ENCODE measurements around the gene ATP5F1D. TPM values are rescaled to one million over a fixed set of nuclear protein-coding genes. Genes with fewer than 3 reads are reported as not detected.
"Not testable (repeated sequence)": the region's sequence is repeated elsewhere in the genome, so short reads cannot be mapped to it uniquely, and the experiment has no call there.

The ATP5F1D gene
- total RNA-seq, result 486 TPM
- long read RNA-seq, transcript ATP5F1D-209 (3 exons, 343 nt), result minor isoform, 12 of 545 reads
- long read RNA-seq, transcript ATP5F1D-202 (5 exons, 704 nt), result major isoform, 307 of 545 reads
- long read RNA-seq, transcript ATP5F1D-201 (4 exons, 997 nt), result minor isoform, 195 of 545 reads
- long read RNA-seq, transcript ATP5F1D-203 (3 exons, 1,393 nt), result minor isoform, 6 of 545 reads
- long read RNA-seq, partial matches to known transcripts, result 0 of 545 reads
- long read RNA-seq, other reads (novel, unspliced or antisense), result 12 of 545 reads

- intact Hi-C loops (cut with DNase I), result loop anchor here (5.0 kb wide), 1 partner anchor 314 kb away; the partner anchor contains the start of gene ARID3A
- peak; percentile 98 for DNase-seq (ENCODE audit: low spot score)
Measured at GRCh38 chr19:1241417-1242095, at the start of gene ATP5F1D. Gene ATP5F1D, plus strand, starts transcription at chr19:1241751. Its CDS starts 100 bp downstream, at chr19:1241851.

DNA sequence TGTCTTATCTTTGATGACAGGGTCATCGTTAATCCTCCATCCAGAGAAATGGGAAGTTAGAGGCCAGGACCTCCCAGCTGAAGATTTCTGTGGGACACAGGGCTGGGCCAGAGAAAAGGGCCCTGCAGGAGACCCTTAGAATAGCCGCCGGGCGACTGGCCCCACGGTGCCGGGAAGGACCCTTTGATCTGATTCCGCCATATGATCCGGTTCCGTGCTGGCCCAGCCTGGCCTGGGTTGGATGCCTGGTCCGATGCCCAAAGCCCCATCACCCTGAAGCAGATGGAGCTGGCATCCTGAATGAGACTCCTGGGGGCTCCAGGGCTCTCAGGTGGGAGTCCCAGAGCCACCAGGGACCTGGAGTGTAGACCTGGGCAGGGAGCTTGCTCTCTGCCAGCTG lies 42.0 kb upstream of the ATP5F1D start:
- no peak for DNase-seq (ENCODE audit: low spot score)
- intact Hi-C loops (cut with DNase I), result no loop called here

DNA sequence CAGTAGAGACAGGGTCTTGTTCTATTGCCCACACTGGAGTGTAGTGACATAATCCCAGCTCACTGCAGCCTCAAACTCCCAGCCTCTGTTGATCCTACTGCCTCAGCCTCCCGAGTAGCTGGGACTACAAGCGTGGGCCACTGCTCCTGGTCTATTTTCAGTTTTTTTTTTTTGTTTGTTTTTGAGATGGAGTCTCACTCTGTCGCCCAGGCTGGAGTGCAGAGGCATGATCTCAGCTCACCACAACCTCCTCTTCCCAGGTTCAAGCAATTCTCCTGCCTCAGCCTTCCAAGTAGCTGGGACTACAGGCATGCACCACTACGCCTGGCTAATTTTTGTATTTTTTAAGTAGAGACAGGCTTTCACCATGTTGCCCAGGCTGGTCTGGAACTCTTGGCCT lies 40.9 kb upstream of the ATP5F1D start:
- intact Hi-C loops (cut with DNase I); DNase-seq (ENCODE audit: low spot score): not testable (repeated sequence)

DNA sequence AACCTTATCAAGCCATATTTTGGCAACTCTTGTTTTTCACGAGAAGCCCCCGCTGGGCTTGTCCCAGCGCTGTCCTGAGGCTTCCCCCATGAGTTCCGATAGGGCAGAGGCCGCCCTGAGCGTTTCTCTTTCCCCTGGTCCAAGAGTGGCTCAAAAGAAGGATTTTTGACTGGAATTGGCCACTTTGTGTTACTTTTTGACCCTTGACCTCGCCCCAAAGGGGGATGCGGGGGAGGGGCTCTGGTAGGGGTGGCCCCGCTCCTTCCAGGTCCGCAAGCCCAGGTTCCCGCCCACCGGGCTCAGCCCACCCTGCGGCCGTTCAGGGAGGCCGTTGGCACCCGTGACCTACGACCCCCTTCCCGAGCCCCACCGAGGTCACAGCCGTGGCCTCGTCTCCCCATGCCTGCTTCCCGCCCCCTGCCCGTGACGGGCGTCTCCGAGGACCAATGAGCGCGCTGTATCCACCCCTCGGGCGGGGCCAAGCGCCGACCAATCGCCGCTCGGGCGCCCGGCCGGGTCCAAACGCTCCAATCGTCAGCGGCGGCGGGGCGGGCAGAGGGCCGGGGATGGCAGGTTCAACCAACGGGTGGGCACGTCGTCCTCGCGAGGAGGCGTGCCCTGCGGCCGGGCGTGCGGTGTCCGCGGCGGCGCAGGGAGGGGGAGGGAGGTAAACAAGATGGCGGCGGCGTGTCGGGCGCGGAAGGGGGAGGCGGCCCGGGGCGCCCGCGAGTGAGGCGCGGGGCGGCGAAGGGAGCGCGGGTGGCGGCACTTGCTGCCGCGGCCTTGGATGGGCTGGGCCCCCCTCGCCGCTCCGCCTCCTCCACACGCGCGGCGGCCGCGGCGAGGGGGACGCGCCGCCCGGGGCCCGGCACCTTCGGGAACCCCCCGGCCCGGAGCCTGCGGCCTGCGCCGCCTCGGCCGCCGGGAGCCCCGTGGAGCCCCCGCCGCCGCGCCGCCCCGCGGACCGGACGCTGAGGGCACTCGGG lies 36.1 kb upstream of the ATP5F1D start, which contains the start of gene STK11:
Gene STK11 (plus strand): TSS at position 665 of the 986 bp plus-strand sequence. CDS start 1,136 bp downstream, outside the sequence.
- DNase-seq (ENCODE audit: low spot score), result peak; percentile 100
- intact Hi-C loops (cut with DNase I), result no loop called here

- DNase-seq (ENCODE audit: low spot score), result no peak
- intact Hi-C loops (cut with DNase I), result no loop called here
Measured at GRCh38 chr19:1206150-1206863, 35.2 kb upstream of the ATP5F1D start.

- no peak for DNase-seq (ENCODE audit: low spot score)
- intact Hi-C loops (cut with DNase I), result no loop called here
Measured at GRCh38 chr19:1206864-1207450, 34.6 kb upstream of the ATP5F1D start.

- DNase-seq (ENCODE audit: low spot score); intact Hi-C loops (cut with DNase I): not testable (repeated sequence)
Measured at GRCh38 chr19:1208830-1209229, 32.7 kb upstream of the ATP5F1D start.

- no peak for DNase-seq (ENCODE audit: low spot score)
- intact Hi-C loops (cut with DNase I), result no loop called here
Measured at GRCh38 chr19:1210227-1210538, 31.4 kb upstream of the ATP5F1D start.

GRCh38 chr19:1211494-1212234 lies 29.9 kb upstream of the ATP5F1D start:
- no peak for DNase-seq (ENCODE audit: low spot score)
- intact Hi-C loops (cut with DNase I), result no loop called here

- DNase-seq (ENCODE audit: low spot score), result no peak
- intact Hi-C loops (cut with DNase I), result no loop called here
Measured at GRCh38 chr19:1213391-1214286, 27.9 kb upstream of the ATP5F1D start.

DNA sequence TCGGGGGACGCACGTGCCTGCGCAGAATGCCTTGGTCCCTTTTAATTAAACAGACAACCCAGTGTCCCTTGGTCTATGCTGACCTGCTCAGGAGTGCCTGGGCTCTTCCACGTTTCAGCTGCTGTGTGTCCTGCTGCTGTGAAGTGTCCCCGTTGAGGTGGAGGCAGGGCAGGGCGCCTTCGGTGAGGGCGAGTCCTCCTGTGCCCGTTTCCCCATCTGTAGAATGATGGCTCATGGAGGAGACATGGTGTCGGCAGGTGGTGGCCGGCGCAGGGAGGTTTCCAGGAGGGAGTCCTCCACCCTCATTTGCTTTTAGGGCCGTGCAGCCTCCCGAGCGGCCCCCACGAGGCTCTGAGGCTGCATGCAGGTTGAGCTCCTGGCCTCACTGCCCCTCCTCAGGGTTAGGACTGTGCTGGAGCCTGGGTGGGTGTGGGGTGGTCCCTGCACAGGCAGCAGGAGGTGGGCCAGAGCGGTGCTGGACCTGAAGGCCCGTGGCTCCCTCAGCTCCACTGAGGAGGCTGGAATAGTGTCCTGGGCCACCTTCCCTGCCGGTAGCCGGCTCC lies 27.2 kb upstream of the ATP5F1D start:
- intact Hi-C loops (cut with DNase I), result no loop called here

GRCh38 chr19:1214862-1215731 lies 26.5 kb upstream of the ATP5F1D start:
- intact Hi-C loops (cut with DNase I), result no loop called here
- DNase-seq (ENCODE audit: low spot score), result peak; percentile 87

More for the DNA sequence above, 27.2 kb upstream of the ATP5F1D start:
- DNase-seq (ENCODE audit: low spot score), result no peak

DNA sequence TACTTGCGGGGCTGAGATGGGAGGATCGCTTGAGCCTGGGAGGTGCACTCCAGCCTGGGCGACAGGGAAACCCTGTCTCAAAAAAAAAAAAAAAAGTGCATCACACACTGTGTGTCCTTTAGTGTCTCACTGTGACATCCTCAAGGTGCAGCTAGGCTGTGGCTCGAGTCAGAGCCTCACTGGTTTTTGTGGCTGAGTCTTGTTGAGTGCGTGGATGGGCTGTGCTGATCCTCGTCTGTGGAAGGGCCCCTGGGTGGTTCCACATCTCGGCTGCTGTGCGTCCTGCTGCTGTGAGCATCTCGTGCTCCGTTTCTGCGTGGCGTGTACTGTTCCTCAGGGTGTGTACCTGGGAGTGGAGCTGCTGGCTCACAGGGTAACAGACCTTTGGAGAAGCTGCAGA lies 24.8 kb upstream of the ATP5F1D start:
- intact Hi-C loops (cut with DNase I), result no loop called here
- DNase-seq (ENCODE audit: low spot score), result no peak

DNA sequence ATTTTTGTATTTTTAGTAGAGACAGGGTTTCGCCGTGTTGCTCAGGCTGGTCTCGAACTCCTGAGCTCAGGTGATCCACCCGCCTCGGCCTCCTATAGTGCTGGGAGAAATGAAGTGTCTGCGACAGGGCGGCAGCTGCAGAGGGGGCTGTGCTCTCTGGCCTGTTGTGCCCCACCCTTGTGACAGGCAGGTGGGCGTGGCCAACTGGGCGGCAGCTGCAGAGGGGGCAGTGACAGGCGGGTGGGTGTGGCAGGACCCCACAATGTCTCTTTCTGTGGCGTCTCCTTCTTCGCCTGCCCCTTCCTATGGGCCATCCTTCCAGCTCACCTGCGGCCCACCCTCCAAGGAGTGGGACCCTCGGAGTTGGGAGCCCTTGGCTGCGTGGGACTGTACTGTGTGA lies 24.2 kb upstream of the ATP5F1D start:
- DNase-seq (ENCODE audit: low spot score), result no peak
- intact Hi-C loops (cut with DNase I), result no loop called here

DNA sequence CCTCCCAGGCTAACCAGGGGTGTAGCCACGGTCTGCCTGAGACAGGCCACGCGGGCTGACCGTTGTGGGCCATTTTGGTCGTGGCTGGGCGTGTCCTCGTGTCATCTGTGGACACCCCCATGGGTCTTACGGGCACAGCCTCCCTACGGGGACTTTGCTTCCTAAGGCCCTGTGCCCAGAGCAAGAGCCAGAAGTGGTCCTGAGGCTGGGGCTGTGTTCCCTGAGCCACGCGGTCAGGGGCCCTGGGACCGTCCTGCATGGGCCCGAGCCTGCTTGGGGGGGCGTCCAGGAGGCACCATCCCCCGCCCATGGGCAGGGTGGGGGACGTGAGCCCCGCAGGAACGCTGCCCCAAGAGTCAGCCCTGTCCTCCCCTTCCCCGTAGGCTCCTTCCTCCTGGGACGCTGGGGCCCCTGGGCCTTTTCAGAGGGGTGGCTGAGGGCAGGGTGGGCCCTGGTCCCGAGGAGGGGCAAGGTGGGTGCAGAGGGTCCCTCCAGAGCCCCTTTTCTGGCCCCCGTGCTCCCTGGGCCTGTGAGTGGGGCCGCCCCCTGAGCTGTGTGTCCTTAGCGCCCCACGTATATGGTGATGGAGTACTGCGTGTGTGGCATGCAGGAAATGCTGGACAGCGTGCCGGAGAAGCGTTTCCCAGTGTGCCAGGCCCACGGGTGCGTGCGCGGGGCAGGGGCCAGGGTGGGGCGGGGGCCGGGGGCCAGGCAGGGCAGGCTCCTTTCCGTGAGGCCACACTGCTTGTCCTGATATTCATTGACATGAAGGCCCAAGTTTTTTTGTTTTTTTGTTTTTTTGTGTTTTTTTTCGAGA lies 22.6 kb upstream of the ATP5F1D start:
- intact Hi-C loops (cut with DNase I), result no loop called here
- no peak for DNase-seq (ENCODE audit: low spot score)

Data from cardiac septum (tissue), 1 donor.